GM19438 (cell line): ENCODE data around the gene UGT2B7.
"Not testable (repeated sequence)": the region's sequence is repeated elsewhere in the genome, so short reads cannot be mapped to it uniquely, and the experiment has no call there.

Source experiments
- ATAC-seq: cut with Tn5 transposase; IDR thresholded peaks from one replicate; pipeline ENCODE4 v1.9.1; 2021; ENCODE audit warnings: low read depth; ENCODE audit not compliant: unreplicated experiment

UGT2B7 gene

DNA sequence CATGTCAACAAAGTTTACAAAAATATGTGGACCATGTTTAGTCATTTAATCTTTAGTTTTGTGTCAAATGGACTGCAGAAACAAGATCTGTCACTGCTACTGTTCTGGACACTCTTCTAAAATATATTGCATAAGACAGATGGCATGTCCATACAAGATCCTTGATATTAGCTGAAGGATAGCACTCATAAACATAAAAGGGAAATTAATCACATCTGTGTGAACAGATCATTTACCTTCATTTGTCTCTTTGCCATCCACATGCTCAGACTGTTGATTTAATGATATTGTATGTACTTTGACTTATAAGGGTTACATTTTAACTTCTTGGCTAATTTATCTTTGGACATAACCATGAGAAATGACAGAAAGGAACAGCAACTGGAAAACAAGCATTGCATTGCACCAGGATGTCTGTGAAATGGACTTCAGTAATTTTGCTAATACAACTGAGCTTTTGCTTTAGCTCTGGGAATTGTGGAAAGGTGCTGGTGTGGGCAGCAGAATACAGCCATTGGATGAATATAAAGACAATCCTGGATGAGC is at the start of gene UGT2B7:
Gene UGT2B7, plus strand, starts transcription at position 364 of the 546 bp plus-strand sequence. Its CDS starts 47 bp downstream, at position 411.
- ATAC-seq: no peak

DNA sequence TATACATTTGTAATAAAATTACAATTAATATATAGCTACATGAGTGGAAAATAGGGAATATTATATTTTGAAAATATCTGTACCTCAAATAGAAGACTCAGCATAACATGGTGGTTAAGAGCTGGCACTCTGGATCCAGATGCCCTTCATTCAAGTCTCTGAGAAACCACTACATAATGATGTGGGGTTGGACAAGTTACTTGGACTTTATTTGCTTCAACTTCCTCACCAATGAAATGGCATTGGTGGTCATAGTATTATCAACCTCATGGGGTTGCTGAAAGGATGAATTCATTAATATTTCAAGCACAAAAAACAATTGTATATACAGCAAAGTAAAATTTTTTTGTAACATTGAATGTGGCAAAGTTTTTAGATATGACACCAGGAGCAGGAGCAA is 46.4 kb upstream of the UGT2B7 start:
- no peak for ATAC-seq

DNA sequence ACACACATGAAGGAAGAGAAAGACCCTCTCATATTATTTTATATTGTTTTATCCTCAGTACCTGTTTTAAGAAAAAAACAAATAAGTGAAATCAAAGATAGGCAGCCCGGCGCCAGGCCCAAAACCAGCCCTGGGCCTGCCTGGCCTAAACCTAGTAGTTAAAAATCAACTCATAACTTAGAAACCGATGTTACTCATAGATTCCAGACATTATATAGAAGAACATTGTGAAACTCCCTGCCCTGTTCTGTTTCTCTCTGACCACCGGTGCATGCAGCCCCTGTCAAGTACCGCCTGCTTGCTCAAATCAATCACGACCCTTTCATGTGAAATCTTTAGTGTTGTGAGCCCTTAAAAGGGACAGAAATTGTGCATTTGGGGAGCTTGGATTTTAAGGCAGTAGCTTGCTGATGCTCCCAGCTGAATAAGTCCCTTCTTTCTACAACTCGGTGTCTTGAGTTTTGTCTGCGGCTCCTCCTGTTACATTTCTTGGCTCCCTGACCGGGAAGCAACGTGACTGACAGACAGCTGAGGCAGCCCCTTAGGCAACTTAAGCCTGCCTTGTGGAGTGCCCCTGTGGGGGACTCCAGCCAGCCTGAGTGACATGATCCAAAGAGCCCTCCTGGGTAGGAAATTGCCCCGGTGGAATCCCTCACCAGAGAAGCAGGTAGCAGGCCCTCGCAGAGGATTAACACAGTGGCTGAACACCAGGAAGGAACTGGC is 45.3 kb upstream of the UGT2B7 start:
- not testable (repeated sequence) for ATAC-seq

DNA sequence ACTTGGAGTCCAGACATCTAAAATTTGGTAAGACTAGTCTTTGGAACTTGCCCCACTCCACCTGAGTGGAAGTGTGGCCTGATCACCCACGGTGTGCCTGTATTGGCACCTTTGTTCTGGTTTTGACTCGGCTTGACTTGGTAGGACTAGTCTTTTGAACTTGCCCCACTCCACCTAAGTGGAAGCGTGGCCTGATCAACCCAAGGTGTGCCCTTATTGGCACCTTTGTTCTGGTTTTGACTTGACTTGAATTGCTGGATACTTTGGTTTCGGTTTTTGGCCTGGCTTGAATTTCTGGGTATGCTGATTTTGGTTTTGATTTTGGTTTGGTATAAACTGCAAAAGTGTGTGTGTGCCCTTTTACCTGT is 44.7 kb upstream of the UGT2B7 start:
- no peak for ATAC-seq

DNA sequence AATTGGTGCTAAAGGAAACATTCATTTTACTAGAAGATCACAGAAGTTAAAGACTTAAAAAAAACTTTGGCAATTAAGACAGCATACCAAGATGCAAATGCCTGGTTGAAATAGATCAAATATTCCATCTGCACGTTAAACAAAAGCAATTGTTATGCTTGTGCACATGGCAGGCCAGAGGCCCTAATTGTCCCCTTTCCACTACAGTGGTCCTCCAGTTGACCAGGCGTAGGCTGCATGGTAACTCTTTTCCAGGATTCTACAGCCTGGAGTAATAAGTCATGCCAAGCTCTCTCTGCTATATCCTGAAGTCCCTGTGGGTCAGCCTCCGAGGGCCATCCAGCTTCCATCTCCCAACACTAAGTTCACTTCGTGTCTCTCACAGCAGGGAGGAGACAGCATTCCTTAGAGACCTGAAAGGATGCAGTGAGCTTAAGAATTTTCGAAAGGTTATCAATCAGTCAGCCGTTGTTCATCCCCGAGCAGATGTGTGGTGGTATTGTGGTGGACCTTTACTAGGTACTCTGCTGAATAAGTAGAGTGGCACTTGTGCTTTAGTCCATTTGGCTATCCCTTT is 42.9 kb upstream of the UGT2B7 start:
- not testable (repeated sequence) for ATAC-seq

DNA sequence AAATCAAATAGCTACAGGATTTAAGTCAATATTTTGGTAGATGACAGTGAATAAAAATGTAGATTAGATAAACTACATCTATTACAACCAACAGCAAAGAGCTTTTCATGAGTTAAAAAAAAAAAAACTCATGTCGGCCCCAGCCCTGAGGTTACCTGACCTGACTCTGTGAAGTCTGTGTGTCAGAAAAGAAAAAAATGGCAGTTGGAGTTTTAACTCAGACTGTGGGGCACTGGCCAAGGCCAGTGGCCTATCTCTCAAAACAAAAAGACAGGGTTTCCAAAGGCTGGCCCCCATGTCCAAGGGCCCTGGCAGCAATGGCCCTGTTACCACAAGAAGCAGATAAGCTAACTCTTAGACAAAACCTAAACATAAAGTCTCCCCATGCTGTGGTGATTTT is 42.2 kb upstream of the UGT2B7 start:
- ATAC-seq: not testable (repeated sequence)

DNA sequence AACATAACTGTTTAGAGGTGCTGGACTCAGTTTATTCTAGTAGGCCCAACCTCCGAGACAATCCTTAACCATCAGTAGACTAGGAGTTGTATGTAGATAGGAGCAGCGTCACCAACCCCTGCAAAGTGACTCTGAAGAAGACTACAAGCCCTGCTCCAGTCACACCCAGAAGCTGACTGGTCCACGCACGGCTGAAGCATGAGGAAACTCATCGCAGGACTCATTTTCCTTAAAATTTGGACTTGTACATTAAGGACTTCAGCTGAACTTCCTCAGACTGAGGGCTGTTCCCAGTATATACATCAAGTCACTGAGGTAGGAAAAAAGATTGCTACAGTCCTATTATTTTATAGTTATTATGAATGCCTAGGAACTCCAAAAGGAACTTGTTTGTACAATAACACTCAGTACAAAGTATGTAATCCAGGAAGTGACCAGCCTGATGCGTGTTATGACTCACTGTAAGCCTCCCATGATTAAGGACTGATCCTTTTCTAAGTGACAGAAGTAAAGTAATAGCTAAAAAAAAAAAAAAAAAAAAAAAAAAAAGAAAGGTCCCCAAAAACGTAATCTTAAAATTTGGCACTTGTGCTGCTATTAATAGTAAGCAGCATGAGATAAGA is 41.6 kb upstream of the UGT2B7 start:
- no peak for ATAC-seq

DNA sequence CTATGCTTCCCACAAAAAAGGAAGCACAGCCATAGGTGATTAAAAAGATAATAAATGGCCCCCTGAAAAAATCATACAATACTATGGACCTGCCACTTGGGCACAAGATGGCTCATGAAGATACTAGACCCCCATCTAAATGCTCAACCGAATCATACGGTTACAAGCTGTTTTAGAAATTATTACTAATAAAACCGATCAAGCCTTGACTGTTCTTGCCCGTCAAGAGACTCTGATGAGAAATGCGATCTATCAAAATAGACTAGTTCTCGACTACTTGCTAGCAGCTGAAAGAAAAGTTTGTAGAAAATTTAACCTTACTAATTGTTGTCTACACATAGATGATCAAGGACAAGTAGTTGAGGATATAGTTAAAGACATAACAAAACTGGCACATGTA is 40.1 kb upstream of the UGT2B7 start:
- no peak for ATAC-seq

DNA sequence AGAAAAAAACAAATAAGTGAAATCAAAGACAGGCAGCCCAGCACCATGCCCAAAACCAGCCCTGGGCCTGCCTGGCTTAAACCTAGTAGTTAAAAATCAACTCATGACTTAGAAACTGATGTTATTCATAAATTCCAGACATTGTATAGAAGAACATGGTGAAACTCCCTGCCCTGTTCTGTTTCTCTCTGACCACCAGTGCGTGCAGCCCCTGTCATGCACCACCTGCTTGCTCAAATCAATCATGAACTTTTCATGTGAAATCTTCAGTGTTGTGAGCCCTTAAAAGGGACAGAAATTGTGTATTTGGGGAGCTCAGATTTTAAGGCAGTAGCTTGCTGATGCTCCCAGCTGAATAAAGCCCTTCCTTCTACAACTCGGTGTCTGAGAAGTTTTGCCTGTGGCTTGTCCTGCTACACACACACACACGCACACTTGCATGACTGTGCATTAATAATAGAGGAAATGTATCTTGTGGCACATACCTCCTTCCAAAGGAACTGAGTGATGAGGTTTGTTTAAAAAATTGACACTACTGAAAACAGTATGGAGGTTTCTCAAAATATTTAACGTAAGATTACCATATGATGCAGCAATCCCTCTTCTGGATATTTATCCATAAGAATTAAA is 39.2 kb upstream of the UGT2B7 start:
- ATAC-seq: no peak

DNA sequence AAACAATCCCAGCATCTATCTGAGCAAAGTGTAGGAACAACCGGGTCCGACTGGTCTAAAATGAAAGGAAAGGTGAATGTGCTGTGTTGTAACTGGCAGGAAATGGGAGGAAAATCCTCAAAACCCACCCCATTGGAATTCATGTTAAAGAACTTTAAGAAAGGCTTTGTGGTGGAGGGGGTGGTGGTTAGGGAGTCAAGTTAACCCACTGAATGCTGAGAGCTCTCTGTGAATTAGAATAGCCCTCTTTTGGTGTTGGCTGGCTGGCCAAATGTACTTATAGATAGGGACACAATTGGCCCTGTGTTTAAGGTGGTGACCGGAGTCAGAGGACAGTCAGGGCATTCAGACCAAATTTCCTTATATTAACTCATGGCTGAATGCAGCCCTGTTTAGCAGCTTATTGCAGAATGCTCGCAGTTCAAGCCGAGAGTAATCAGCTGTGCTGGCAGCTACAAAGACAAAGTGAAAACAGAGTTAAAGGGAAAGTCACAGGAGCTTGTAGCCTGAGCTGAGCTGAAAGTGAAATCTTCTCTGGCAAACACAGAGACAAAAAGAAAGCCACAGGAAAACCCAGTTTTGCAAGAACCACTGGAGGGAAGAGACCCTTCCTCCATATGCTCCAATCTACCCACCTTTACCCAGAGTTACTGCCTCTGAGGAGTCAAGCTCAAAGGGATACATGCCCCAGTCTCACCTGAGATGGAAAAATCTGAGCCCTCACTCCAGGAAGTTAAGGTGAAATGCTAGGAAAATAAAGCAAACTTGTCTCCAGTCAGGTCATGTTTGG is 38.5 kb upstream of the UGT2B7 start:
- peak; percentile 73 for ATAC-seq

DNA sequence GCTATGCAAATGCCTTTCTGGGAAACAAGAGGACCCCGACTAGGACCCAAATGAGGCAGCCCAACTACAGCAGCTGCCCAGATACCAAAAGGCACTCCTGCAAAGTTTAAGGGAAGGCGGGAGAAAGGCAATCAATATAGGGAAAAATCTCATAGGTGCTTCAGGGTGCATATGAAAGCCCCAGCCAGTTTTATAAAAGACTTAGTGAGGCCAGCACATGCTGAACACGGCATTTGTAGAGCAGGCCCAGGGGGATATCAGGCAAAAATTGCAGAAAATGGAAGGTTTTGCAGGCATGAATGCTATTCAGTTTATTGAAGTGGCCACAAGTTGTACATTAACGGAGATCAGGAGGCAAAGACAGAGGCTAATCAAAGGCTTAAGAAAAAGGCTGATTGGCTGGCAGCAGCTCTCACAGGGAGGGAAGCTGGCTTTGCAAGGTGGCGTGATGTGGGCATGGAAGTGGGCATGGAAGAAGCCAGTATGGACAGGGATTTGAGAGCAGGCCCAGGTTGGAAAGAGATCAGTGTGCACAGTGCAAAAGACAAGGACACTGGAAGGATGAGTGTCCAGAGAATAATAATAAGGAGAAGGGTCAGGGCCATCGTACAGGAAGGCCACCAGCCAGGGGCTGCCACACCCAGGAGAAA is 37.7 kb upstream of the UGT2B7 start:
- peak; percentile 37 for ATAC-seq

DNA sequence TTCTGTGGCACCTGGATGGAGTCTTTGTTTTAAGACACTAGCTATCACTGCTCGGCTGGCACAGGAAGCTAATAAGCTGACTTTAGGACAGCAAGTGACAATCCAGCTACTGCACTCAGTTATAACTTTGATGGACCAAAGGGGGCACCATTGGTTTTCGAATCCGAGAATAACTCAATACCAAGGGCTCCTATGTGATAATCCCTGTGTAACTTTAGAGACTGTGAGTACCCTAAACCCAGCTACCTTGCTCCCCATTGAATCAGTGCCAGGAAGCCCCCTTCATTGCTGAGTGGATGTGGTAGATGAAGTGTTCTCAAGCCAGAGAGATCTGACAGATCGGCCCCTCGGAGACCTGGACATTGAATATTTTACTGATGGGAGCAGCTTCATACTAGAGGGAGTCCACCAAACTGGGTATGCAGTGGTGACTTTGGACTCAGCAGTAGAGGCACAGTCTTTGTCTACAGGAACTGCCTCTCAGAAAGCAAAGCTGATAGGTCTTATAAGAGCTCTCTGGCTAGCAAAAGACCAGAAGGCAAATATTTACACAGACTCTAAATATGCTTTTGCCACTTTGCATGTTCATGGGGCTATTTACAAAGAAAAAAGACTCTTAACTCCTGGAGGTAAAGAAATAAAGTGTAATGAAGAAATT is 35.5 kb upstream of the UGT2B7 start:
- ATAC-seq: no peak

DNA sequence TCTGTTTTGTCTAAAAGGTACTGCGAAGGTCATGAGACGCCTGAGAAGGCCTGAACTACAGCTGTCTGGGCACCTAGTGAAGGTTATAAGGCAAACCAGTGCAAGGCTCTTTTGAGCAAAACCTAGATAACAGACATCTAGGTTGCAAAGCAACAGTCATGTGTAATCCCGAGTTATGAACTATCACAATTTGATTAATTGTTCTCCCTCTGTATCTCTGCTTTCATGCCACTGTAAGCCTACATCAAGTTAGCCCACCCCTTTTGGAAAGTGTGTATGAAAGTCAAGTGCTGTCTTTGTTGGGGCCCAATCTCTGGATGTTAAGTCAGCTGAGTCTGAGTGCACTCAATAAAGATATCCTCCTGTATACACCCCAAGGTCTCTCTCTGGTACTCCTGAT is 31.9 kb upstream of the UGT2B7 start:
- no peak for ATAC-seq

DNA sequence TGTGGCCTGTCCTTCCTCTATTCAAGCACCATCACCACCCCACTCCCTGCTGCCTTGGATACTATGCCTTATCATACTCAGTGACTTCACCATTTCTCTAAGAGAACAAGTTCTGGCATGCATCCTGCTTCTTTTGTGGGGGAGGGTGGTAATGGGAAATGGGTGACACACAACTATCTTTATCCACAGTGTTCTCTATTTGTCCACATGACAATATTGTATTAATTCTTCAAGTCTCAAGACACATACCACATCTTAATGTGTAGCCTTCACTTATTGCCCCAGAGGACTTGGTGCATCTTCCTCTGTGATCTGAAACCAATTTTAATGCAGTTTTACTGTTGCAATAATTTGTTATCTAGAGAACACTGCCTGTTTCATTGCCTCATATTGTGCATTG is 29.3 kb upstream of the UGT2B7 start:
- no peak for ATAC-seq

DNA sequence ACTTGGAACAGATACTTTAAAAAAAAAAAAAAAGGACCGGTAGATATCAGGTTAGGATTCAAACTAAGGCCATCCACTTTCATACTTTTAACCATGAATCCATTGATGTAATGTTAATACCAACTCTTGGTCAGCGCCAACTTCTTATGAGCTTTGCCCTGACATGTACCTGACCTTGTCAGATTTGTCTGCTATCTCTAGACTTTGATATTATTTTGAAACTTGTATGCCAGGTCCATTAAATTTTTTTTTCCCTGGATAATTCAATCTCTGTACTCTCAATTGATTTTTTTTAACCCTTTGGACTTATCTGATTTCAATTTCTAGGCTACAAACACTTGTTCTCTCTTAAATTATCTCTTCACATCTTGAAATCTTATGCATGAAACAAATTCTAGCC is 27.2 kb upstream of the UGT2B7 start:
- no peak for ATAC-seq

DNA sequence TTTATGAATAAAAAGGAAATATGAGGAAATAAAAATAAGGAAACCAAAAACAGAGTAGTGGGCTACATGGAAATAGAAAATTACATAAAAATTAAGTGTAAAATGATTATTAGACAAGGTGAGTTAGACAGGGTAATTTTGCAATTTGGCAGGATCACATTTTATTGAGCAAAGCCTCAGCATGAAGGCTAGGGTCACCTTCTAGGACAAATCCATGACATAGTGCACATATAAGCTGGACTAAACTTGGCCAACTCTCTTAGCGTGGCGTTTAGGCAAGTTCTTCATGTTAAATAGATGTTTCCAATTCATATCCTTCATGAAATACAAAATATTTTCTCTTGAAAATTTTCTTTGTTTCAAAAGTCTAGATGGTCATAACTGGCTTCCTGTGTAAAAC is 25.7 kb upstream of the UGT2B7 start:
- no peak for ATAC-seq

DNA sequence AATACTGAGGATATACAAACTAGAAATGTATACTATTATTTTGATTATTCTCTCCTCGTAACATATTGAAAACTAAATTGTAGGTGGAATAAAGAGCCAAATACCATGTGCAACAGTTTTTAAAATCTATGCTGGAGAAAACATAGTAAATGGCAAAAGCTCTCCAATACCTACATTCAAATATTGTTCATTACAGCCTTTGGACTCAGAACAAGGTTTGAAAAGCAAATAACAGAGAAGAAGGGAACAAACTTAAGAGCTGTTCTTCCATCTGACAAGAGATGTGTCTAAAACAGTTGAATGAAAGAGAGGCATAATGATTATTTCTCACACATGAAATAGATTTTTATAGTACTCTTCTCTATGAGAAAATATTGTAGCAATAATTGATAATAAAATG is 25.0 kb upstream of the UGT2B7 start:
- ATAC-seq: no peak

DNA sequence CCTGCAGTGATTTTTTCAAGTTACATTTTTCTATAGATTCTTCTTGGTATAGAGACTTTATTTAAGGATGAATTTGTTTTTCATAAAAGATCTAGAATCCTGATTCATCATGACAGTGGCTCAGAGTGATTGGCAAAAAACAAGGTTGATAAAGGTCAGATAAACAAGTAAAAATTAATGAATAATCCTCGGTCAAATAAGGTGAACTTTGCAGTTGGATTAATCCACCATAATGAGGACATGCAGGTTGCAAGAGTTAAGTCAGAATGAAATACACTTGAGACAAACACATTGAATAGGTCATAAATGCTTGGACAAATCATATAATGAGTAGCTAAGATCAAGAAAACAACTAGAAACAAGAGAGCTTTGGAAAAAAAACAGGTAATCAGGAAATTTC is 22.9 kb upstream of the UGT2B7 start:
- no peak for ATAC-seq

DNA sequence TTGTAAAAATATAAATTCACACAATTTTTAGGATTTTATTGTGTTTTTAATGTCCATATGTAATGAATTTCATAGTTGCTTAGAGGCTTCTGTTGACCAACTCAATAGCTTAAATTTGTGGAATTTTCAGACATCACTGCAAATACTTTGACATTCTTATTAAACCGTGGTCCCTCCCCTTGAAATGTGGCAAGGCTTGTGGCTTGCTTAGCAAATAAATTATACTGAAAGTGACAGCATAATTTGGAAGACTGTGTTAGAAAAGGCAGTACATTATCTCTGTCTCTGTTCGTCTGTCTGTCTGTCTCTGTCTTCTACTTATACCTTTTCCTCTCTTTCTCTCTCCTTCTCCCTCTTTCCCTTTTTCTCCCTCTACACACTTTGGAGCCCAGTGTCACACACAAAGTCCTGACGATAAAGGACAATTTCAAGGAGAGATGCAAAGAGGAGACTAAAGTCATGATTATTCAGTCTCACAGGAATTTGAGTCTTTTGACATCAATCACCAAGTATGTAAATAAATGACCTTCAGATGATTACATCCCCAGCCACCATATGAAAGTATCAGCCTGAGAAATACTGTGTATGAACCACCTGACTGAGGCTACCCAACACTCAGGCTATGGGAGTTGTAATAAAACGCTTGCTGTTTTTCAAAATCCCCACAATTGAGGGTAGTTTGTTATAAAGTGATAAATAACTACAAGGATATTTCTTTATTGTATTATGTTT is 21.0 kb upstream of the UGT2B7 start:
- ATAC-seq: no peak
